IMR-90 (cell line): ENCODE data around the gene ATP6V1E1. TPM values are rescaled to one million over a fixed set of nuclear protein-coding genes. Genes with fewer than 3 reads are reported as not detected.

ENCODE experiments used
- ATAC-seq: fragments of 200-7000 bp; cut with Tn5 transposase; 2 replicates; pipeline ENCODE4 v1.9.1; 2020; ENCODE audit warnings: low read depth, mild to moderate bottlenecking, moderate library complexity
- BruUV-seq: library from RNA; stranded (reverse); fragments of 400-500 nt; replicated peaks from 2 replicates; lab custom pipeline; 2021; lab: Mats Ljungman, UMichigan
- CTCF ChIA-PET: fragments of 300-600 bp; formaldehyde crosslinking; extraction: SDS; loops from one replicate; lab custom pipeline; 2021; ENCODE audit warnings: antibody characterized with exemption; lab: Yijun Ruan, JAX
- POLR2A ChIA-PET: fragments of 300-600 bp; sonication (Branson Sonifier 250); formaldehyde crosslinking; loops from one replicate; lab custom pipeline; 2022; ENCODE audit warnings: antibody characterized with exemption; ENCODE audit not compliant: unreplicated experiment; lab: Charles Lee
- DNase-seq: peaks from one replicate; pipeline ENCODE4 v3.0.0; 2013
- H2AFZ ChIP-seq: replicated peaks from 2 replicates; pipeline ENCODE3; 2013; ENCODE audit warnings: low read length, mild to moderate bottlenecking; ENCODE audit not compliant: poor library complexity
- H2AK5ac ChIP-seq: 2 replicates; pipeline ENCODE4 v1.6.1; 2013; ENCODE audit warnings: low read depth, low read length, inconsistent platforms
- H2AK9ac ChIP-seq: replicated peaks from 2 replicates; pipeline ENCODE3; 2013; ENCODE audit warnings: mild to moderate bottlenecking, low read depth, low read length, moderate library complexity; ENCODE audit not compliant: poor library complexity
- H2BK120ac ChIP-seq: 2 replicates; pipeline ENCODE4 v1.6.1; 2013; ENCODE audit warnings: low read depth, low read length, inconsistent platforms
- H2BK15ac ChIP-seq: 3 replicates; pipeline ENCODE4 v1.6.1; 2013; ENCODE audit warnings: low read depth, low read length, inconsistent platforms
- H2BK20ac ChIP-seq: 2 replicates; pipeline ENCODE4 v1.6.1; 2013; ENCODE audit warnings: low read depth, mild to moderate bottlenecking, inconsistent platforms, low read length, moderate library complexity
- H2BK5ac ChIP-seq: 2 replicates; pipeline ENCODE4 v1.6.1; 2013; ENCODE audit warnings: mild to moderate bottlenecking, low read depth, low read length, inconsistent platforms; ENCODE audit not compliant: poor library complexity, severe bottlenecking
- H3K14ac ChIP-seq: replicated peaks from 2 replicates; pipeline ENCODE4 v1.6.1; 2013; ENCODE audit warnings: low read depth, low read length, inconsistent platforms
- H3K18ac ChIP-seq: 2 replicates; pipeline ENCODE4 v1.6.1; 2013; ENCODE audit warnings: low read depth, low read length, control low read depth
- H3K23ac ChIP-seq: 2 replicates; pipeline ENCODE4 v1.6.1; 2013; ENCODE audit warnings: low read depth, low read length, inconsistent platforms
- H3K27ac ChIP-seq: 2 replicates; pipeline ENCODE4 v1.5.1; 2013; ENCODE audit warnings: mild to moderate bottlenecking, control low read depth, low read length; ENCODE audit not compliant: insufficient read depth
- H3K27me3 ChIP-seq: 2 replicates; pipeline ENCODE4 v1.6.1; 2013; ENCODE audit warnings: low read length; ENCODE audit not compliant: control insufficient read depth, insufficient read depth
- H3K36me3 ChIP-seq: 2 replicates; pipeline ENCODE4 v1.6.1; 2013; ENCODE audit warnings: low read length, mixed read lengths; ENCODE audit not compliant: control insufficient read depth, insufficient read depth
- H3K4ac ChIP-seq: 2 replicates; pipeline ENCODE4 v1.6.1; 2013; ENCODE audit warnings: low read depth, low read length, inconsistent platforms
- H3K4me1 ChIP-seq: 2 replicates; pipeline ENCODE4 v1.6.1; 2013; ENCODE audit warnings: low read length, mixed read lengths; ENCODE audit not compliant: control insufficient read depth, insufficient read depth
- H3K4me2 ChIP-seq: 2 replicates; pipeline ENCODE4 v1.6.1; 2013; ENCODE audit warnings: low read depth, mild to moderate bottlenecking, control low read depth, low read length, moderate library complexity
- H3K4me3 ChIP-seq: 2 replicates; pipeline ENCODE4 v1.5.1; 2013; ENCODE audit warnings: low read depth, mild to moderate bottlenecking, control low read depth, low read length, moderate library complexity; ENCODE audit not compliant: insufficient read depth
- H3K56ac ChIP-seq: 2 replicates; pipeline ENCODE4 v1.6.1; 2013; ENCODE audit warnings: low read length, inconsistent platforms; ENCODE audit not compliant: insufficient read depth; ENCODE audit errors: extremely low read depth
- H3K79me1 ChIP-seq, 2 experiments: 2 replicates each; pipeline ENCODE4 v1.6.1; 2013; ENCODE audit warnings: low read length in 2 of 2, inconsistent platforms in 1 of 2, low read depth in 1 of 2
- H3K9ac ChIP-seq: 2 replicates; pipeline ENCODE4 v1.6.1; 2013; ENCODE audit warnings: low read depth, low read length, control low read depth
- H3K9me1 ChIP-seq: 2 replicates; pipeline ENCODE4 v1.6.1; 2013; ENCODE audit warnings: low read length, inconsistent platforms; ENCODE audit not compliant: insufficient read depth
- H3K9me3 ChIP-seq: 2 replicates; pipeline ENCODE4 v1.6.1; 2013; ENCODE audit warnings: low read length; ENCODE audit not compliant: control insufficient read depth, insufficient read depth
- H4K20me1 ChIP-seq: 2 replicates; pipeline ENCODE4 v1.6.1; 2013; ENCODE audit warnings: low read length, inconsistent platforms; ENCODE audit not compliant: insufficient read depth
- H4K5ac ChIP-seq: 2 replicates; pipeline ENCODE4 v1.6.1; 2013; ENCODE audit warnings: mild to moderate bottlenecking, low read depth, low read length, control low read depth
- H4K8ac ChIP-seq, 2 experiments: 2 replicates each; pipeline ENCODE4 v1.6.1; 2013; ENCODE audit warnings: low read depth in 2 of 2, low read length in 2 of 2, control low read depth in 1 of 2, inconsistent platforms in 1 of 2
- H4K91ac ChIP-seq: 2 replicates; pipeline ENCODE4 v1.6.1; 2013; ENCODE audit warnings: low read depth, low read length, inconsistent platforms; ENCODE audit not compliant: insufficient read depth
- CEBPB ChIP-seq: IDR thresholded peaks from 2 replicates; pipeline ENCODE4 v1.6.1; 2012; ENCODE audit warnings: low read depth, low read length, improper control_type of control experiment
- CHD1 ChIP-seq: IDR thresholded peaks from 2 replicates; pipeline ENCODE4 v1.6.1; 2012; ENCODE audit warnings: low read depth, low read length, improper control_type of control experiment
- FOS ChIP-seq: fragments of 150-350 bp; IDR thresholded peaks from 2 replicates; pipeline ENCODE4 v1.6.1; 2016; ENCODE audit warnings: low read depth, low read length
- MXI1 ChIP-seq: IDR thresholded peaks from 2 replicates; pipeline ENCODE4 v1.6.1; 2012; ENCODE audit warnings: low read depth, mild to moderate bottlenecking, low read length, moderate library complexity, borderline replicate concordance
- POLR2A ChIP-seq: IDR thresholded peaks from 2 replicates; pipeline ENCODE4 v1.6.1; 2012; ENCODE audit warnings: mild to moderate bottlenecking, low read depth, low read length
- RAD21 ChIP-seq: IDR thresholded peaks from 2 replicates; pipeline ENCODE4 v1.6.1; 2012; ENCODE audit warnings: low read length, improper control_type of control experiment
- RFX5 ChIP-seq: IDR thresholded peaks from 2 replicates; pipeline ENCODE4 v1.8.0; 2012; ENCODE audit warnings: low read depth, mild to moderate bottlenecking, low read length, moderate library complexity
- USF2 ChIP-seq: fragments of 150-350 bp; IDR thresholded peaks from 2 replicates; pipeline ENCODE4 v1.6.1; 2017; ENCODE audit warnings: mild to moderate bottlenecking, antibody characterized with exemption, low read length, low read depth
- WGBS, 2 experiments: methylation state at CpG; one replicate each; pipeline versions ENCODE4 v1.1.5 to v1.1.7; 2013; ENCODE audit warnings: missing lambda C conversion rate in 2 of 2; ENCODE audit not compliant: insufficient read length in 1 of 2; ENCODE audit errors: extremely low coverage in 2 of 2; 5-methylcytosine and 5-hydroxymethylcytosine counted together
- dilution Hi-C: fragments of 300-500 bp; cut with HindIII; formaldehyde crosslinking; loops from one replicate; pipeline ENCODE4 v1.14.3; 2018; ENCODE audit warnings: low sequenced_read_pairs; ENCODE audit not compliant: unreplicated experiment
- in situ Hi-C: fragments of 300-500 bp; cut with MboI; formaldehyde crosslinking; loops from 3 replicates; pipeline ENCODE4 v1.14.3; 2019; ENCODE audit warnings: low sequenced_read_pairs, inconsistent platforms, mixed read lengths
- intact Hi-C: fragments of 100-400 bp; cut with micrococcal nuclease; formaldehyde crosslinking; loops from 2 replicates; pipeline ENCODE4 v1.10.0; 2022
- polyA plus RNA-seq, 3 experiments: library from polyadenylated mRNA; depleted of rRNA; stranded (reverse); fragments of >200 nt; gene quantifications; 2 replicates each; pipeline ENCODE4 v1.2.3, GENCODE V29; 2012; ENCODE audit warnings: low replicate concordance in 1 of 3
- total RNA-seq: library from RNA; depleted of rRNA; stranded (reverse); fragments of >200 nt; gene quantifications from 2 replicates; pipeline ENCODE4 v1.2.3, GENCODE V29; 2012

The ATP6V1E1 gene
- total and polyA plus RNA-seq, 2 of the 4 experiments (the other 2 are of a cell fraction): 144 to 148 TPM

GRCh38 chr22:17549183-17549582 is 79.4 kb downstream of the ATP6V1E1 start:
- no peak overlapping the region for H3K4ac ChIP-seq
- H3K79me1 ChIP-seq: no peaks in the 10 kb centered on the region
- no peak overlapping the region for H2BK15ac ChIP-seq
- no peak overlapping the region for H3K4me3 ChIP-seq
- no peak overlapping the region for H2AFZ ChIP-seq
- no TSS peak for BruUV-seq
- no peak overlapping the region for H2BK20ac ChIP-seq
- intact Hi-C loops: no loop called here
- TF ChIP-seq CHD1 (no peak), FOS (no peak), RAD21 (no peak), USF2 (no peak), CEBPB (no peak), RFX5 (no peak), POLR2A (no peak), MXI1 (no peak)
- no peak overlapping the region for H2AK9ac ChIP-seq
- no peak for DNase-seq
- no peak overlapping the region for H4K8ac ChIP-seq
- CTCF ChIA-PET: interaction anchor here (0.6 kb wide), 1 partner anchor 9 kb away, joined by 4 read pairs; no protein-coding TSS in a partner anchor
- no peak overlapping the region for H3K18ac ChIP-seq
- no peak overlapping the region for H3K56ac ChIP-seq
- H3K14ac ChIP-seq: no peak overlapping the region
- no peak overlapping the region for H4K91ac ChIP-seq
- no peak overlapping the region for H3K23ac ChIP-seq
- no peaks in the 10 kb centered on the region for H3K9me1 ChIP-seq
- WGBS, 2 experiments: no CpG with 5 or more reads among the region's 10 CpGs
- no peaks in the 10 kb centered on the region for H3K36me3 ChIP-seq
- no peak overlapping the region for H2BK5ac ChIP-seq
- no peak overlapping the region for H3K4me2 ChIP-seq
- in situ Hi-C loops: no loop called here
- no peak overlapping the region for H2AK5ac ChIP-seq
- no peaks in the 10 kb centered on the region for H3K4me1 ChIP-seq
- dilution Hi-C loops: no loop called here
- H3K27ac ChIP-seq: no peak overlapping the region
- H2BK120ac ChIP-seq: no peak overlapping the region
- POLR2A ChIA-PET: no interaction called here
- no peaks in the 10 kb centered on the region for H3K9me3 ChIP-seq
- H4K5ac ChIP-seq: no peak overlapping the region
- ATAC-seq: no peak
- no peak overlapping the region for H3K9ac ChIP-seq
- H3K27me3 ChIP-seq: peaks cover 4% of the 10 kb centered on the region
- H4K20me1 ChIP-seq: no peaks in the 10 kb centered on the region
